ENCODE data around the gene NDFIP1. TPM values are rescaled to one million over a fixed set of nuclear protein-coding genes. Genes with fewer than 3 reads are reported as not detected.
"Not testable (repeated sequence)": the region's sequence is repeated elsewhere in the genome, so short reads cannot be mapped to it uniquely, and the experiment has no call there.

NDFIP1 gene
- total RNA-seq, 1 donor, result 115 TPM

GRCh38 chr5:142152384-142152732 lies 43.8 kb downstream of the NDFIP1 start:
- peaks cover 5% of the 10 kb centered on the region for H3K4me1 ChIP-seq (ENCODE audit: insufficient read depth, low read length)
- peaks cover 15% of the 10 kb centered on the region for H3K36me3 ChIP-seq (ENCODE audit: insufficient read depth, low read length)
- no peaks in the 10 kb centered on the region for H4K20me1 ChIP-seq (ENCODE audit: insufficient read depth, low read length)
- no peak for DNase-seq (ENCODE audit: insufficient read length, low spot score, missing footprints)
- H3K79me2 ChIP-seq (ENCODE audit: insufficient read depth, low read length), result no peaks in the 10 kb centered on the region
- H3K4me3 ChIP-seq (ENCODE audit: insufficient read depth, low read length), result no peak overlapping the region
- no peak overlapping the region for H3K27ac ChIP-seq (ENCODE audit: low read depth, low read length)
- no peak for TF ChIP-seq CTCF (IDR thresholded peaks at IDR 0.05; ENCODE audit: extremely low read depth, low read depth, low read length)
- H3K27me3 ChIP-seq (ENCODE audit: insufficient read depth, low read length), result no peaks in the 10 kb centered on the region
- H2AFZ ChIP-seq (ENCODE audit: low read length), result no peak overlapping the region
- H3K9me3 ChIP-seq (ENCODE audit: low read depth, low read length), result no peaks in the 10 kb centered on the region
- no peak overlapping the region for H3K4me2 ChIP-seq (ENCODE audit: insufficient read depth, low read length)

GRCh38 chr5:142153674-142154448 lies 45.3 kb downstream of the NDFIP1 start:
- Histone ChIP-seq H3K27me3 (ENCODE audit: insufficient read depth, low read length) (no peaks in the 10 kb centered on the region), H3K9me3 (ENCODE audit: low read depth, low read length) (no peaks in the 10 kb centered on the region), H3K79me2 (ENCODE audit: insufficient read depth, low read length) (no peaks in the 10 kb centered on the region), H3K4me2 (ENCODE audit: insufficient read depth, low read length) (no peak overlapping the region), H3K4me1 (ENCODE audit: insufficient read depth, low read length) (peaks cover 5% of the 10 kb centered on the region), H3K27ac (ENCODE audit: low read depth, low read length) (no peak overlapping the region), H3K36me3 (ENCODE audit: insufficient read depth, low read length) (peaks cover 6% of the 10 kb centered on the region), H2AFZ (ENCODE audit: low read length) (no peak overlapping the region), H4K20me1 (ENCODE audit: insufficient read depth, low read length) (no peaks in the 10 kb centered on the region), H3K4me3 (ENCODE audit: insufficient read depth, low read length) (no peak overlapping the region)
- TF ChIP-seq CTCF (IDR thresholded peaks at IDR 0.05; ENCODE audit: extremely low read depth, low read depth, low read length), result no peak
- no peak for DNase-seq (ENCODE audit: insufficient read length, low spot score, missing footprints)

- not testable (repeated sequence) for DNase-seq (ENCODE audit: insufficient read length, low spot score, missing footprints); H3K27me3 ChIP-seq (ENCODE audit: insufficient read depth, low read length); H3K79me2 ChIP-seq (ENCODE audit: insufficient read depth, low read length); H2AFZ ChIP-seq (ENCODE audit: low read length); H3K4me1 ChIP-seq (ENCODE audit: insufficient read depth, low read length); H3K4me2 ChIP-seq (ENCODE audit: insufficient read depth, low read length); H3K36me3 ChIP-seq (ENCODE audit: insufficient read depth, low read length); H3K27ac ChIP-seq (ENCODE audit: low read depth, low read length); H4K20me1 ChIP-seq (ENCODE audit: insufficient read depth, low read length); H3K9me3 ChIP-seq (ENCODE audit: low read depth, low read length); H3K4me3 ChIP-seq (ENCODE audit: insufficient read depth, low read length)
These were observed 45.9 kb downstream of the NDFIP1 start for GRCh38 chr5:142154449-142154841.

GRCh38 chr5:142156839-142157463 lies 48.4 kb downstream of the NDFIP1 start:
- no peak for DNase-seq (ENCODE audit: insufficient read length, low spot score, missing footprints)
- Histone ChIP-seq H3K4me2 (ENCODE audit: insufficient read depth, low read length) (no peak overlapping the region), H4K20me1 (ENCODE audit: insufficient read depth, low read length) (no peaks in the 10 kb centered on the region), H3K4me3 (ENCODE audit: insufficient read depth, low read length) (no peak overlapping the region), H3K36me3 (ENCODE audit: insufficient read depth, low read length) (peaks cover 6% of the 10 kb centered on the region), H3K9me3 (ENCODE audit: low read depth, low read length) (no peaks in the 10 kb centered on the region), H3K27me3 (ENCODE audit: insufficient read depth, low read length) (no peaks in the 10 kb centered on the region), H3K4me1 (ENCODE audit: insufficient read depth, low read length) (no peaks in the 10 kb centered on the region), H2AFZ (ENCODE audit: low read length) (no peak overlapping the region), H3K79me2 (ENCODE audit: insufficient read depth, low read length) (no peaks in the 10 kb centered on the region), H3K27ac (ENCODE audit: low read depth, low read length) (no peak overlapping the region)
- no peak for TF ChIP-seq CTCF (IDR thresholded peaks at IDR 0.05; ENCODE audit: extremely low read depth, low read depth, low read length)
